ENCODE measurements around the gene AQP2. TPM values are rescaled to one million over a fixed set of nuclear protein-coding genes. Genes with fewer than 3 reads are reported as not detected.

The AQP2 gene
- total RNA-seq, 1 experiment from 2014 or later: 0.36 TPM

- no TSS peak for BruUV-seq (replicated peaks)
- Histone ChIP-seq H3K9me3 (ENCODE audit: control insufficient read depth, insufficient read depth, low read depth, low read length) (no peaks in the 10 kb centered on the region), H3K4me1 (ENCODE audit: control insufficient read depth, insufficient read depth, low read length) (no peaks in the 10 kb centered on the region), H3K27me3 (ENCODE audit: control insufficient read depth, insufficient read depth, low read length) (no peaks in the 10 kb centered on the region), H3K4me3 (ENCODE audit: low read depth in 2 of 2, low read length in 2 of 2) (no peak overlapping the region), H3K36me3 (ENCODE audit: control insufficient read depth, insufficient read depth, low read length) (no peaks in the 10 kb centered on the region), H3K27ac (ENCODE audit: low read length) (no peak overlapping the region)
- ATAC-seq (no peak), DNase-seq (ENCODE audit: low read depth, low spot score) (no peak)
- intact Hi-C loops (cut with micrococcal nuclease; ENCODE audit: unreplicated experiment) (no loop called here), in situ Hi-C loops (cut with HindIII; ENCODE audit: low pct_unique_long_range_greater_than_20kb, low sequenced_read_pairs) (no loop called here)
- CTCF ChIA-PET: no interaction called here
- POLR2A ChIA-PET: interaction anchor here (0.5 kb wide), 1 partner anchor 142 kb away, joined by 9 read pairs; no protein-coding TSS in a partner anchor
- TF ChIP-seq POLR2AphosphoS5 (IDR thresholded peaks at IDR 0.05; ENCODE audit: low read depth, low read length) (no peak), SIN3A (IDR thresholded peaks at IDR 0.05; ENCODE audit: borderline replicate concordance, insufficient read depth, low read depth, low read length) (no peak), REST (IDR thresholded peaks at IDR 0.05; ENCODE audit: insufficient read depth in 1 of 2, low read depth in 2 of 2, low read length in 1 of 2) (no peak)
Measured at GRCh38 chr12:49924628-49925246, 25.8 kb upstream of the AQP2 start.

- ChIA-PET POLR2A (no interaction called here), CTCF (no interaction called here)
- in situ Hi-C loops (cut with HindIII; ENCODE audit: low pct_unique_long_range_greater_than_20kb, low sequenced_read_pairs): no loop called here
Measured at GRCh38 chr12:49925433-49926204, 24.9 kb upstream of the AQP2 start.

More at GRCh38 chr12:49925433-49926204, 24.9 kb upstream of the AQP2 start:
- no TSS peak for BruUV-seq (replicated peaks)
- no peak overlapping the region for H3K27ac ChIP-seq (ENCODE audit: low read length)
- no peaks in the 10 kb centered on the region for H3K9me3 ChIP-seq (ENCODE audit: control insufficient read depth, insufficient read depth, low read depth, low read length)
- H3K27me3 ChIP-seq (ENCODE audit: control insufficient read depth, insufficient read depth, low read length): no peaks in the 10 kb centered on the region
- H3K4me3 ChIP-seq (ENCODE audit: low read depth in 2 of 2, low read length in 2 of 2): no peak overlapping the region
- intact Hi-C loops (cut with micrococcal nuclease; ENCODE audit: unreplicated experiment): no loop called here
- no peaks in the 10 kb centered on the region for H3K36me3 ChIP-seq (ENCODE audit: control insufficient read depth, insufficient read depth, low read length)
- no peak for TF ChIP-seq REST (IDR thresholded peaks at IDR 0.05; ENCODE audit: insufficient read depth in 1 of 2, low read depth in 2 of 2, low read length in 1 of 2)
- no peak for TF ChIP-seq TCF7L2 (IDR thresholded peaks at IDR 0.05; ENCODE audit: low read depth, low read length)
- TF ChIP-seq CTCF (IDR thresholded peaks at IDR 0.05): no peak
- no peak for TF ChIP-seq SIN3A (IDR thresholded peaks at IDR 0.05; ENCODE audit: borderline replicate concordance, insufficient read depth, low read depth, low read length)
- TF ChIP-seq POLR2AphosphoS5 (IDR thresholded peaks at IDR 0.05; ENCODE audit: low read depth, low read length): no peak
- ATAC-seq (no peak), DNase-seq (ENCODE audit: low read depth, low spot score) (no peak)
- no peaks in the 10 kb centered on the region for H3K4me1 ChIP-seq (ENCODE audit: control insufficient read depth, insufficient read depth, low read length)

All from Panc1 (cell line).